A549 (cell line): ENCODE results near the gene SLC9A1.

Experiments
- POLR2A ChIP-seq: IDR thresholded peaks from 2 replicates; pipeline ENCODE4 v1.6.1; 2012; ENCODE audit warnings: mild to moderate bottlenecking, low read length
- TF ChIP-seq, protein P1 (sequence below): fragments of >200 bp; sonication (Bioruptor Twin); formaldehyde crosslinking; IDR thresholded peaks from 3 replicates; pipeline ENCODE4 v1.5.1; 2016

DNA sequence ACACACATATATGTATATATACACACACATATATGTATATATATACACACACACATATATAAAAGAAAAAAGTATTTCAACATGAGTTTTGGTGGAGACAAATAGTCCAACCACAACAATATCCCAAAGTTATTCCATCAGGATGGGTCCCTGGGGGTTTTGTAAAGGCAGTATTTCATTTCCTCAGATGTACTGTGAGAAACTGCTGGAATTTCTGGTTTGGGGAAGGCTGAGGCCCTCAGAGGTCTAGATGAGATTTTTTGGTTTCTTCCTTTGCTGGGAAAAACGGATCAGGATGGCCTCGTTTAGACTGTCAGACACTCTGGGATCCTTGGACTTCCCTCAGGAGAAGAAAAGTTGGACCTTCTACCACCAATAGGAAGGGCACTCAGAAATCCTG is 105.8 kb downstream of the SLC9A1 start:
- no peak for TF ChIP-seq POLR2A
- TF ChIP-seq, protein P1, sequence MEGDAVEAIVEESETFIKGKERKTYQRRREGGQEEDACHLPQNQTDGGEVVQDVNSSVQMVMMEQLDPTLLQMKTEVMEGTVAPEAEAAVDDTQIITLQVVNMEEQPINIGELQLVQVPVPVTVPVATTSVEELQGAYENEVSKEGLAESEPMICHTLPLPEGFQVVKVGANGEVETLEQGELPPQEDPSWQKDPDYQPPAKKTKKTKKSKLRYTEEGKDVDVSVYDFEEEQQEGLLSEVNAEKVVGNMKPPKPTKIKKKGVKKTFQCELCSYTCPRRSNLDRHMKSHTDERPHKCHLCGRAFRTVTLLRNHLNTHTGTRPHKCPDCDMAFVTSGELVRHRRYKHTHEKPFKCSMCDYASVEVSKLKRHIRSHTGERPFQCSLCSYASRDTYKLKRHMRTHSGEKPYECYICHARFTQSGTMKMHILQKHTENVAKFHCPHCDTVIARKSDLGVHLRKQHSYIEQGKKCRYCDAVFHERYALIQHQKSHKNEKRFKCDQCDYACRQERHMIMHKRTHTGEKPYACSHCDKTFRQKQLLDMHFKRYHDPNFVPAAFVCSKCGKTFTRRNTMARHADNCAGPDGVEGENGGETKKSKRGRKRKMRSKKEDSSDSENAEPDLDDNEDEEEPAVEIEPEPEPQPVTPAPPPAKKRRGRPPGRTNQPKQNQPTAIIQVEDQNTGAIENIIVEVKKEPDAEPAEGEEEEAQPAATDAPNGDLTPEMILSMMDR, result no peak
